Type B pancreatic cell (in vitro differentiated cells): Measurements from ENCODE around the gene SLC25A40. TPM values are rescaled to one million over a fixed set of nuclear protein-coding genes. Genes with fewer than 3 reads are reported as not detected.
"Not testable (repeated sequence)": the region's sequence is repeated elsewhere in the genome, so short reads cannot be mapped to it uniquely, and the experiment has no call there.

Experiments used
- DNase-seq: peaks from one replicate; pipeline ENCODE4 v3.0.0; 2021; ENCODE audit warnings: mixed read lengths; ENCODE audit not compliant: unreplicated experiment; ENCODE audit errors: extremely low spot score
- H3K27ac Mint-ChIP-seq: 2 replicates; pipeline ENCODE4 v1.8.0; 2021; ENCODE audit warnings: mild to moderate bottlenecking, mixed read lengths
- H3K27me3 Mint-ChIP-seq: 2 replicates; pipeline ENCODE4 v1.8.0; 2021; ENCODE audit warnings: mixed read lengths
- H3K36me3 Mint-ChIP-seq: 2 replicates; pipeline ENCODE4 v1.8.0; 2021; ENCODE audit warnings: mixed read lengths
- H3K4me1 Mint-ChIP-seq: one replicate; pipeline ENCODE4 v1.8.0; 2021; ENCODE audit warnings: mixed read lengths; ENCODE audit not compliant: unreplicated experiment
- H3K4me3 Mint-ChIP-seq: 2 replicates; pipeline ENCODE4 v1.8.0; 2021; ENCODE audit warnings: mild to moderate bottlenecking, mixed read lengths
- H3K9me3 Mint-ChIP-seq: 2 replicates; pipeline ENCODE4 v1.8.0; 2021; ENCODE audit warnings: mixed read lengths
- total RNA-seq: library from RNA; stranded (reverse); gene quantifications from 2 replicates; pipeline ENCODE4 v1.2.1, GENCODE V29; 2021; ENCODE audit warnings: low replicate concordance
- TF ChIP-seq, protein P1 (sequence below): fragments of 200-600 bp; sonication (generic); conservative IDR thresholded peaks from 2 replicates; pipeline ENCODE4 v1.5.0; 2021; ENCODE audit warnings: antibody characterized with exemption, mild to moderate bottlenecking

Gene SLC25A40
- total RNA-seq, 1 donor from 2014 or later = 21.9 TPM

DNA sequence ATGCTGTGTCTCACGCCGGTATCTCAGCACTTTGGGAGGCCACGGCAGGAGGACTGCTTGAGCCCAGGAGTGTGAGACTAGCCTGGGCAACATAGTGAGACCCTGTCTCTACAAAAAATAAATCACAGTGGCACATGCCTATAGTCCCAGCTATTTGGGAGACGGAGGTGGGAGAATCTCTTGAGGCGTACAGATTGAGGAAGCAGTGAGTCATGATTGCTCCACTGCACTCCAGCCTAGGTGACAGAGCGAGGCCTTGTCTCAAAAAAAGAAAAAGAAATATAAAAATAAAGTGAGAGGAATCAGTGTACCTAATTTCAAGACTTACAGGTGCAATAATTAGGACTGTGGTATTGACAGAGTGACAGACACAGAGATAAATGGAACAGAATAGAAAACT, 23.9 kb downstream of the SLC25A40 start:
- Mint-ChIP-seq H3K4me1 (no peaks in the 10 kb centered on the region), H3K4me3 (no peak overlapping the region), H3K27ac (no peak overlapping the region), H3K27me3 (no peaks in the 10 kb centered on the region), H3K36me3 (peaks cover 23% of the 10 kb centered on the region), H3K9me3 (no peaks in the 10 kb centered on the region)
- DNase-seq = no peak
- TF ChIP-seq, protein P1, sequence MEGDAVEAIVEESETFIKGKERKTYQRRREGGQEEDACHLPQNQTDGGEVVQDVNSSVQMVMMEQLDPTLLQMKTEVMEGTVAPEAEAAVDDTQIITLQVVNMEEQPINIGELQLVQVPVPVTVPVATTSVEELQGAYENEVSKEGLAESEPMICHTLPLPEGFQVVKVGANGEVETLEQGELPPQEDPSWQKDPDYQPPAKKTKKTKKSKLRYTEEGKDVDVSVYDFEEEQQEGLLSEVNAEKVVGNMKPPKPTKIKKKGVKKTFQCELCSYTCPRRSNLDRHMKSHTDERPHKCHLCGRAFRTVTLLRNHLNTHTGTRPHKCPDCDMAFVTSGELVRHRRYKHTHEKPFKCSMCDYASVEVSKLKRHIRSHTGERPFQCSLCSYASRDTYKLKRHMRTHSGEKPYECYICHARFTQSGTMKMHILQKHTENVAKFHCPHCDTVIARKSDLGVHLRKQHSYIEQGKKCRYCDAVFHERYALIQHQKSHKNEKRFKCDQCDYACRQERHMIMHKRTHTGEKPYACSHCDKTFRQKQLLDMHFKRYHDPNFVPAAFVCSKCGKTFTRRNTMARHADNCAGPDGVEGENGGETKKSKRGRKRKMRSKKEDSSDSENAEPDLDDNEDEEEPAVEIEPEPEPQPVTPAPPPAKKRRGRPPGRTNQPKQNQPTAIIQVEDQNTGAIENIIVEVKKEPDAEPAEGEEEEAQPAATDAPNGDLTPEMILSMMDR = no peak

DNA sequence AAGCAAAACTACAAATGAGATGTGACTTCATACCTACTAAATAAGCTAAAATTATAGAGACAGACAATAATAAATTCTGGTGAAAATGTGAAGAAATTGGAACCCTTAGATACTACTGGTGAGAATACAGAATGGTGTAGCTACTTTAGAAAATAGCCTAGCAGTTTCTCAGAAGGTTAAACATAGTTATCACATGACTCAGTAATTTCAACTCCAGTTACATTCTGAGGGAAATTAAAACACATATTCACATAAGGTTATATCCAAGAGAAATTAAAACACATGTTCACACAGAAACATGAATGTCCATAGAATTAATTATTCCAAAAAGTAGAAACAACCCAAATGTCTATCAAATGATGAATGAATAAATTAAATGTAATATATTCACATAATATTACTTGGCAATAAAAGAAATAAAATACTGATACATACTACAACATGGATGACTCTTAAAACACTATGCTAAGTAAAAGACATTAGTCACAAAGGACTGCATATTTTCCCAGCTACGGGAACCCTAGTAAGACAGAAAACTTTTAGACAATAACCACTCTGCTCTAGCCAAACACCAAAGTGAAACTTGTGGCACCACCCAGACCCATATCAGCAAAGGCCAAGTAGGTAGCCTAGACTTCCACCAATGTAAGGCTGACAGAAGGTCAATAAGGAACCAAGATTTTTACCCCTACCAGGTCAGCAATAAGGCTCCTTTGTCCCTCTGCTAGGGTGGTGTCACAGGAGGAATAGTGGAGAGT, 25.1 kb downstream of the SLC25A40 start:
- peaks cover 21% of the 10 kb centered on the region for H3K36me3 Mint-ChIP-seq
- no peaks in the 10 kb centered on the region for H3K27me3 Mint-ChIP-seq
- TF ChIP-seq, protein P1 = no peak
- H3K4me1 Mint-ChIP-seq = no peaks in the 10 kb centered on the region
- DNase-seq = no peak
- no peak overlapping the region for H3K27ac Mint-ChIP-seq
- H3K9me3 Mint-ChIP-seq = no peaks in the 10 kb centered on the region
- H3K4me3 Mint-ChIP-seq = no peak overlapping the region

DNA sequence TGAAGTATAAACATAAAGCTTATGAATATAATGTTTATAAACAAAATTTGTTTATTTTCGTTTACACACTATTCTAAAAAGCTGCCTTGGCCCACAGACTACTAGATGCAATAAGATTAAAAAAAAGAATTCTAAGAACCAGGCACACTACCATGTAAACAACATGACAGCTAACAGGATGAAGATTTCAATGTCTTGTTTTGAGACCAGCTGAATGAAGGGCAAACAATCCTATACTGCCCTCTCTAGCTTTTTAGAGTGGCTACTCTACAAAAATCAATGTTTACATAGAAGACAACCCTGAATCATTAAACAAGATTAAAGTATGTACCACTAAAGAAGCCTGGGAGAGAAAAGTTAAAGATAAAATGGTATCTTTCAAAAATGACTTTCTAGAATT, 38.6 kb downstream of the SLC25A40 start:
- DNase-seq = no peak
- TF ChIP-seq, protein P1 = no peak
- Mint-ChIP-seq H3K36me3 (peaks cover 5% of the 10 kb centered on the region), H3K27ac (no peak overlapping the region), H3K4me3 (no peak overlapping the region), H3K27me3 (no peaks in the 10 kb centered on the region), H3K4me1 (no peaks in the 10 kb centered on the region), H3K9me3 (no peaks in the 10 kb centered on the region)

DNA sequence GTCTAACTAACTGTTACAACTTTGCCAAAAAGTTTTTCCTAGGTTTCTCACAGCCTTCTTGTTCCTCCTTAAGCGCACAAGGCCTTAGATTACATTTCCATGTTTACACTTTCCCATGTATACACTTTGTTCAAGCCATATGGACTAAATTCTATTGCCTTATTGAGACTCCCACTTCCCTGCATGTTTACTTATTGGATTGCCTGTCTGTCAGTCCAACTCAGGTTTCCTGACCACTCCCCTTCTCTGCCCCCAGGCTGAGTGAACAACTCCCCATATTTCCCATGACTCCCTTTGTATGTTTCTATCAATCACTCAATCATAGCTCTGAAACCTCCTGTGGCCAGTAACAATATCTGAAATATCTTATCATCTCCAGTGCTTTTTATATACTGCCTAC, 43.0 kb downstream of the SLC25A40 start:
- no peak for DNase-seq
- H3K27ac Mint-ChIP-seq = no peak overlapping the region
- no peak overlapping the region for H3K4me3 Mint-ChIP-seq
- no peaks in the 10 kb centered on the region for H3K9me3 Mint-ChIP-seq
- H3K27me3 Mint-ChIP-seq = no peaks in the 10 kb centered on the region
- no peaks in the 10 kb centered on the region for H3K4me1 Mint-ChIP-seq
- H3K36me3 Mint-ChIP-seq = peaks cover 5% of the 10 kb centered on the region
- TF ChIP-seq, protein P1 = no peak

DNA sequence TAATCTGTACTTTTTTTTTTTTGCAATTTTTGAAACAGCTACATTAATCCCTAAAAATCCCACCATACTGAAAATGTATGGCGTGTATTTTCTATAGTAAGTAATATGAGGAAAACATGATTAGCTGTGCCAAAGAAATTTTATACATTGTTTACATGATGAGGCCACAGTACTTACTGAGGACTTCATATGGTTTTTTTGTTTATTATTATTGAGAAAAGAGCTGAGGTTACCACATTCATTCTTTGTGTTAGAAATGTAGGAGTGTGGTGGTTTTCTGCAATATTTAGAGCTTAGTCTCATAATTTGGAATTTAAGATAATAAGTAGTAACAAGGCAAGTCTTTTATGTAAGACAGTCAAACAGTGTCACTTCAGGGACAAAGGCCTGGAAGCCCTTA, 45.1 kb downstream of the SLC25A40 start:
- TF ChIP-seq, protein P1 = no peak
- Mint-ChIP-seq H3K9me3 (peaks cover 8% of the 10 kb centered on the region), H3K4me1 (no peaks in the 10 kb centered on the region), H3K27ac (no peak overlapping the region), H3K4me3 (no peak overlapping the region), H3K36me3 (peaks cover 5% of the 10 kb centered on the region), H3K27me3 (no peaks in the 10 kb centered on the region)
- no peak for DNase-seq

DNA sequence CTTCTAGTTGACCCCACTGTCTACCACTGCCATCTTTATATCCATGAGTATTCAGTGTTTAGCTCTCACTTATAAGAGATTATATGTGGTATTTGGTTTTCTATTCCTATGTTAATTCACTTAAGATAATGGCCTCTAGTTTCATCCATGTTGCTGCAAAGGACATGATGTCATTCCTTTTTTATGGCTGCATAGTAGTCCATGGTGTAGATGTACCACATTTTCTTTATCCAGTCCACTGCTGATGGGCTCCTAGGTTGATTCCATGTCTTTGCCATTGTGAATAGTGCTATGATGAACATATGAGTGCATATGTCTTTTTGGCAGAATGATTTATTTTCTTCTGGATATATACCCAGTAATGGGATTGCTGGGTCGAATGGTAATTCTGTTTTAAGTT, 47.8 kb downstream of the SLC25A40 start:
- DNase-seq, H3K4me1 Mint-ChIP-seq, H3K4me3 Mint-ChIP-seq, H3K27ac Mint-ChIP-seq, H3K36me3 Mint-ChIP-seq, H3K27me3 Mint-ChIP-seq: not testable (repeated sequence)
- H3K9me3 Mint-ChIP-seq = peaks cover 14% of the 10 kb centered on the region

DNA sequence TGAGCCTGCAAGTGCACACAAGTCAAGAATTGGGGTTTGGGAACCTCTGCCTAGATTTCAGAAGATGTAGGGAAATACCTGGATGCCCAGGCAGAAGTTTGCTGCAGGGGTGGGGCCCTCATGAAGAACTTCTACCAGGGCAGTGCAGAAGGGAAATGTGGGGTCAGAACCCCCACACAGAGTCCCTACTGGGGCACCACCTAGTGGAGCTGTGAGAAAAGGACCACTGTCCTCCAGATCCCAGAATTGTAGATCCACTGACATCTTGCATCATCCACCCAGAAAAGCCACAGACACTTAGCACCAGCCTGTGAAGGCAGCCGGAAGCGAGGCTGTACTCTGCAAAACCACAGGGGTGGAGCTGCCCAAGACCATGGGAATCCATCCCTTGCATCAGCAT, 50.8 kb downstream of the SLC25A40 start:
- not testable (repeated sequence) for H3K4me3 Mint-ChIP-seq, H3K27ac Mint-ChIP-seq, H3K36me3 Mint-ChIP-seq, H3K27me3 Mint-ChIP-seq, H3K4me1 Mint-ChIP-seq, DNase-seq
- H3K9me3 Mint-ChIP-seq = peaks cover 14% of the 10 kb centered on the region

DNA sequence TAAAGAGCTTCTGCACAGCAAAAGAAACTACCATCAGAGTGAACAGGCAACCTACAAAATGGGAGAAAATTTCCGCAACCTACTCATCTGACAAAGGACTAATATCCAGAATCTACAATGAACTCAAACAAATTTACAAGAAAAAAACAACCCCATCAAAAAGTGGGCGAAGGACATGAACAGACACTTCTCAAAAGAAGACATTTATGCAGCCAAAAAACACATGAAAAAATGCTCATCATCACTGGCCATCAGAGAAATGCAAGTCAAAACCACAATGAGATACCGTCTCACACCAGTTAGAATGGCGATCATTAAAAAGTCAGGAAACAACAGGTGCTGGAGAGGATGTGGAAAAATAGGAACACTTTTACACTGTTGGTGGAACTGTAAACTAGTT, 54.1 kb downstream of the SLC25A40 start:
- peaks cover 14% of the 10 kb centered on the region for H3K9me3 Mint-ChIP-seq
- not testable (repeated sequence) for H3K36me3 Mint-ChIP-seq, DNase-seq, H3K4me3 Mint-ChIP-seq, H3K27ac Mint-ChIP-seq, H3K4me1 Mint-ChIP-seq, H3K27me3 Mint-ChIP-seq
